NCI-H345 treated with DMSO at 0.1 percent for 48 hours (cell line): ENCODE results near the gene AAR2.

Experiments used
- DNase-seq: peaks from one replicate; lab custom pipeline; 2025; ENCODE audit not compliant: unreplicated experiment; lab: John Stamatoyannopoulos, UW

AAR2 gene

GRCh38 chr20:36275441-36276189 lies 39.3 kb downstream of the AAR2 start:
- DNase-seq, result no peak

GRCh38 chr20:36277546-36277945 lies 41.3 kb downstream of the AAR2 start:
- DNase-seq, result no peak

- DNase-seq, result no peak
These were observed 43.1 kb downstream of the AAR2 start for GRCh38 chr20:36279362-36279761.

GRCh38 chr20:36279776-36280175 lies 43.5 kb downstream of the AAR2 start:
- DNase-seq, result no peak

GRCh38 chr20:36281785-36282380 lies 45.6 kb downstream of the AAR2 start:
- DNase-seq, result no peak

GRCh38 chr20:36284751-36285150 lies 48.5 kb downstream of the AAR2 start:
- DNase-seq, result no peak

GRCh38 chr20:36285746-36286447 lies 49.6 kb downstream of the AAR2 start:
- DNase-seq, result no peak

GRCh38 chr20:36297656-36298055 lies 61.4 kb downstream of the AAR2 start:
- no peak for DNase-seq

GRCh38 chr20:36298061-36298460 lies 61.8 kb downstream of the AAR2 start:
- DNase-seq, result no peak

GRCh38 chr20:36298795-36299339 lies 62.6 kb downstream of the AAR2 start:
- no peak for DNase-seq

- no peak for DNase-seq
These were observed 63.2 kb downstream of the AAR2 start for GRCh38 chr20:36299459-36299858.

GRCh38 chr20:36301359-36302119 lies 65.3 kb downstream of the AAR2 start:
- no peak for DNase-seq

- no peak for DNase-seq
These were observed 66.8 kb downstream of the AAR2 start for GRCh38 chr20:36303020-36303595.

- DNase-seq, result no peak
These were observed 67.6 kb downstream of the AAR2 start for GRCh38 chr20:36303831-36304230.

- DNase-seq, result no peak
These were observed 68.7 kb downstream of the AAR2 start for GRCh38 chr20:36304786-36305495.

- no peak for DNase-seq
These were observed 69.6 kb downstream of the AAR2 start, which contains the start of gene DLGAP4 for GRCh38 chr20:36305602-36306551. DLGAP4 (plus strand) TSS chr20:36306339; CDS start chr20:36431718, 125,379 bp downstream.
